Uterus (tissue), 4 donors: ENCODE data around the gene MICAL2. TPM values are rescaled to one million over a fixed set of nuclear protein-coding genes. Genes with fewer than 3 reads are reported as not detected.

ENCODE experiments used
- DNase-seq, 2 donors: peaks; one replicate each; pipeline ENCODE4 v3.0.0-alpha.2; 2019 to 2020
- H3K27ac ChIP-seq, 2 donors: fragments of 200-600 bp; sonication (generic); 1 replicate in 1 of 2; 2 replicates in 1 of 2; pipeline ENCODE4 v1.5.1; 2016 to 2018
- H3K27me3 ChIP-seq, 2 donors: fragments of 200-600 bp; sonication (generic); one replicate each; pipeline ENCODE4 v1.5.1; 2018 to 2019; ENCODE audit warnings: control low read depth in 1 of 2
- H3K36me3 ChIP-seq, 2 donors: fragments of 200-600 bp; sonication (generic); one replicate each; pipeline ENCODE4 v1.5.1; 2019; ENCODE audit warnings: control low read depth in 1 of 2
- H3K4me1 ChIP-seq, 2 donors: fragments of 200-600 bp; sonication (generic); one replicate each; pipeline ENCODE4 v1.5.1; 2018 to 2019; ENCODE audit warnings: control low read depth in 1 of 2
- H3K4me3 ChIP-seq, 2 donors: fragments of 200-600 bp; sonication (generic); 1 replicate in 1 of 2; 2 replicates in 1 of 2; pipeline ENCODE4 v1.5.1; 2018 to 2019; ENCODE audit warnings: mild to moderate bottlenecking in 1 of 2
- H3K9me3 ChIP-seq, 2 donors: fragments of 200-600 bp; sonication (generic); one replicate each; pipeline ENCODE4 v1.5.1; 2019; ENCODE audit warnings: control low read depth in 1 of 2
- POLR2A ChIP-seq, 2 donors: fragments of 450-650 bp; IDR thresholded peaks; one replicate each; pipeline ENCODE4 v1.6.1; 2016; ENCODE audit warnings: antibody characterized with exemption in 2 of 2, mild to moderate bottlenecking in 1 of 2, moderate library complexity in 1 of 2
- intact Hi-C: fragments of 100-400 bp; cut with DNase I; formaldehyde crosslinking; loops from one replicate; pipeline ENCODE4 v1.15.1; 2023; ENCODE audit warnings: low total_unique reads
- total RNA-seq, 4 donors: library from RNA; depleted of rRNA in 3 of 4; stranded (reverse); fragments of >200 nt in 3 of 4; gene quantifications; one replicate each; pipeline versions ENCODE4 v1.1.0 to v1.2.4, GENCODE V29; 2014 to 2023
- TF ChIP-seq, protein P1 (sequence below), 4 experiments: fragments of 200-600 bp in 2 of 4; fragments of 450-650 bp in 2 of 4; sonication (generic) in 2 of 4; IDR thresholded peaks; one replicate each; pipeline ENCODE4 v1.5.1; 2016 to 2019; ENCODE audit warnings: antibody characterized with exemption in 4 of 4, mild to moderate bottlenecking in 2 of 4, moderate library complexity in 1 of 4
- donor health status: DM: yes; HTN: yes; CAD: no.

MICAL2 gene
- total RNA-seq, 4 donors from 2014 or later = 29.6 to 139 (median 53.1) TPM

GRCh38 chr11:12148882-12149281 is 38.5 kb downstream of the MICAL2 start:
- no peak overlapping the region for H3K4me3 ChIP-seq
- H3K36me3 ChIP-seq = no peaks in the 10 kb centered on the region
- no peak for TF ChIP-seq POLR2A (IDR thresholded peaks at IDR 0.05)
- TF ChIP-seq, protein P1, sequence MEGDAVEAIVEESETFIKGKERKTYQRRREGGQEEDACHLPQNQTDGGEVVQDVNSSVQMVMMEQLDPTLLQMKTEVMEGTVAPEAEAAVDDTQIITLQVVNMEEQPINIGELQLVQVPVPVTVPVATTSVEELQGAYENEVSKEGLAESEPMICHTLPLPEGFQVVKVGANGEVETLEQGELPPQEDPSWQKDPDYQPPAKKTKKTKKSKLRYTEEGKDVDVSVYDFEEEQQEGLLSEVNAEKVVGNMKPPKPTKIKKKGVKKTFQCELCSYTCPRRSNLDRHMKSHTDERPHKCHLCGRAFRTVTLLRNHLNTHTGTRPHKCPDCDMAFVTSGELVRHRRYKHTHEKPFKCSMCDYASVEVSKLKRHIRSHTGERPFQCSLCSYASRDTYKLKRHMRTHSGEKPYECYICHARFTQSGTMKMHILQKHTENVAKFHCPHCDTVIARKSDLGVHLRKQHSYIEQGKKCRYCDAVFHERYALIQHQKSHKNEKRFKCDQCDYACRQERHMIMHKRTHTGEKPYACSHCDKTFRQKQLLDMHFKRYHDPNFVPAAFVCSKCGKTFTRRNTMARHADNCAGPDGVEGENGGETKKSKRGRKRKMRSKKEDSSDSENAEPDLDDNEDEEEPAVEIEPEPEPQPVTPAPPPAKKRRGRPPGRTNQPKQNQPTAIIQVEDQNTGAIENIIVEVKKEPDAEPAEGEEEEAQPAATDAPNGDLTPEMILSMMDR (IDR thresholded peaks at IDR 0.05) = no peak
- no peaks in the 10 kb centered on the region for H3K27me3 ChIP-seq
- intact Hi-C loops = no loop called here
- H3K9me3 ChIP-seq = no peaks in the 10 kb centered on the region
- H3K4me1 ChIP-seq = peaks cover 3 to 6% of the 10 kb centered on the region in 2 donors
- peak overlapping the region; percentile 45 to 69 for H3K27ac ChIP-seq
- DNase-seq = no peak

DNA sequence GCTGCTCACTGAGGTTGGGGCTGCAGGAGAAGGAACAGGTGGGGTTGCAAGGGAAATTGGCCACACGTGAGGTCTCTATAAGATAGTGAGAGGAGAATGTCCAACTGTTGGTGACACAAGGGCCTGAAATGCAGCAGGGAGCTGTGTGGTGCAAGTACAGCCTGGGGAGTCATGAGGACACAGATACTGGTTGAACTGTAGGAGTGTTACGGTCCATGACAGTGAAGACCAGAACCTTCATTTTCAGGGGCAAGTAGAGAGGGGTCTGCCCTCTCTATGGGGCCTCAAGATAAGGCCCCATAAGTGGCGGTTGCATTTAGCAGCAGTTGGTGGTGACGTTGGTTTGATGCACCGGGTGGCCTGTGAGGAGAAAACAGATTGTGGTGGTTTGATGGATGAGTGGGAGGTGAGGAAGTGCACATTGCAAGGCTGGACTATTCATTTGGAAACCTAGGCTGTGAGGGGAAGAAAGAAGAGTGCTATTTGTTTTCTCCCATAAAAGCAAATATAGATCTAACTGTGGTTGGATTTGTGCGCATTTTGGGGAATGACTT is 39.4 kb downstream of the MICAL2 start:
- TF ChIP-seq, protein P1 (IDR thresholded peaks at IDR 0.05) = no peak
- TF ChIP-seq POLR2A (IDR thresholded peaks at IDR 0.05) = no peak
- Histone ChIP-seq H3K9me3 (no peaks in the 10 kb centered on the region), H3K4me3 (no peak overlapping the region), H3K27ac (peak overlapping the region; percentile 45 to 69), H3K36me3 (no peaks in the 10 kb centered on the region), H3K27me3 (no peaks in the 10 kb centered on the region), H3K4me1 (peaks cover 3 to 6% of the 10 kb centered on the region in 2 donors)
- intact Hi-C loops = no loop called here
- no peak for DNase-seq

DNA sequence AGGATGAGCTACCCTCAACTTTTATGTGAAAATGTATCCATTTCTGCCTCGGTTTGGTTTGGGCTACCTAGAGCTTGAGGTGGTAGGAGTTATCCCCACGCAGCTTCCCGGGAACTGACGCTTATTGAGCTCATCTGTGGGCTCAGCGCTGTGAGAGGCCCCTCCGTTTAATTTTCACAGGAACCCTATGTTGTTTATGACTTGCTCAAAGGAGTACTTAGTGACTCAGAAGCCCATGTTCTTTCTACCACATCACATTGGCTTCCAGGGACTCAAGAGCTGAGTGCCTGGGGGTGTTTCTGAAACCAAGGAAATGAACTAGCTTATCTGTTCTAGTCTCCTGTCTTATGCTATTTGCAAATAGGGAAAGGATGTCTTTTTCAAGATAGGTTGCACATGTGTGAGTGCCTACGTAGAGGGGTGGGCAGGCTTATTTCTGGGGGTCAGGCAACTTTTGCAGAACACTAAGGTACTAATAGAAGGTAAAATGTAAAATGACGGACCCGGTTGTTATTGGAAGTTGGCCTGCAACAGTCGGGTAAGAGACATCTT is 40.5 kb downstream of the MICAL2 start:
- Histone ChIP-seq H3K4me3 (no peak overlapping the region), H3K4me1 (peaks cover 0 to 3% of the 10 kb centered on the region in 2 donors), H3K27ac (peak overlapping the region; percentile 39 to 69), H3K9me3 (no peaks in the 10 kb centered on the region), H3K27me3 (no peaks in the 10 kb centered on the region), H3K36me3 (no peaks in the 10 kb centered on the region)
- intact Hi-C loops = no loop called here
- no peak for DNase-seq
- TF ChIP-seq POLR2A (IDR thresholded peaks at IDR 0.05) = no peak
- TF ChIP-seq, protein P1 (IDR thresholded peaks at IDR 0.05) = no peak

GRCh38 chr11:12152321-12152720 is 41.9 kb downstream of the MICAL2 start:
- intact Hi-C loops = no loop called here
- Histone ChIP-seq H3K36me3 (no peaks in the 10 kb centered on the region), H3K27me3 (no peaks in the 10 kb centered on the region), H3K27ac (peak overlapping the region in 1 of 2 donors; percentile 8), H3K4me3 (no peak overlapping the region), H3K4me1 (peaks cover 7 to 12% of the 10 kb centered on the region in 2 donors), H3K9me3 (no peaks in the 10 kb centered on the region)
- no peak for TF ChIP-seq POLR2A (IDR thresholded peaks at IDR 0.05)
- TF ChIP-seq, protein P1 (IDR thresholded peaks at IDR 0.05) = no peak
- DNase-seq = no peak

DNA sequence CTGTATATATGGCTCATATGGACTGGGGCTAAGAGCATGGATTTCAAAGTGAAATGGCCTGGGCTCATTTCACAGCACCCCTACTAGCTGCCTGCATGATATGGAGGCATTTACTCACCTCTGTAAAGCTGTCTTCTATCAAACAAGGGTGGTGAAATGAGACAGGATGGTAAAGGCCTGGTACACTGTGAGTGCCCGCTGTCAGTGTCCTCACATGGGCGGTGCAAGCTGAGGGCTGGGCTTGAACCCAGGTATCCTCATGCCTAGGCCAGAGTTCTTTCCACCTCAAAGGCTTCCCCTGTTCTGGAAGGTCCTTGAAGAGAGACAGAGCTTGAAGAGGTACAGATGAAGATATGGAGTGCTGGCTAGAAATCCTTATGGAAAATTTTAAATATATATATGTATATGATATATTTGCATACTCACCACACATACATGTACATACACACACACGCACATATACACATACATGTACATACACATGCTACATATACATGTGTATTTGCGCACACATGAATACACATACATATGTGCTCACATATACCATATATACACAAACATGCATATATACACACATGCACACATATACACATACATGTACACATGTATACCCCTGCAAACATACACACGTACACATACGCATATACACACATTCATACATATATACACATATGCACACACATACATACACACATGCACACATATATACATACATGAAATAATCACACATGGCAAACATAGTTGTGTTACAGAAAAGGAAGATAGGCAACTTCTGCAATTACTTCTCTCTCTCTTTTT is 44.7 kb downstream of the MICAL2 start:
- Histone ChIP-seq H3K27me3 (no peaks in the 10 kb centered on the region), H3K4me1 (peaks cover 14 to 26% of the 10 kb centered on the region in 2 donors), H3K4me3 (no peak overlapping the region), H3K27ac (peak overlapping the region; percentile 84 to 88), H3K36me3 (no peaks in the 10 kb centered on the region), H3K9me3 (no peaks in the 10 kb centered on the region)
- TF ChIP-seq, protein P1 (IDR thresholded peaks at IDR 0.05) = no peak
- no peak for TF ChIP-seq POLR2A (IDR thresholded peaks at IDR 0.05)
- intact Hi-C loops = no loop called here
- DNase-seq = peak in 1 of 2 donors; percentile 11
